NB4 (cell line): ENCODE results near the gene ASCC1.

Experiments
- DNase-seq: peaks from one replicate; pipeline ENCODE4 v3.0.0; 2010; ENCODE audit warnings: low read depth
- H3K4me3 ChIP-seq: one replicate; pipeline ENCODE4 v1.5.1; 2011; ENCODE audit warnings: mild to moderate bottlenecking, low read depth, low read length, moderate library complexity
- CTCF ChIP-seq: IDR thresholded peaks from one replicate; pipeline ENCODE4 v1.5.1; 2012; ENCODE audit warnings: low read depth, low read length
- MAX ChIP-seq: IDR thresholded peaks from 2 replicates; pipeline ENCODE4 v1.6.1; 2011; ENCODE audit warnings: low read depth, low read length
- MYC ChIP-seq: IDR thresholded peaks from 2 replicates; pipeline ENCODE4 v1.6.1; 2011; ENCODE audit warnings: low read depth, low read length
- POLR2A ChIP-seq: IDR thresholded peaks from 2 replicates; pipeline ENCODE4 v1.6.1; 2011; ENCODE audit warnings: mild to moderate bottlenecking; ENCODE audit not compliant: insufficient read length; ENCODE audit errors: extremely low read depth

ASCC1 gene

GRCh38 chr10:72085166-72085565 lies 130.9 kb downstream of the ASCC1 start:
- TF ChIP-seq MYC: no peak
- TF ChIP-seq POLR2A: no peak
- TF ChIP-seq CTCF: no peak
- TF ChIP-seq MAX: no peak
- H3K4me3 ChIP-seq: no peak overlapping the region
- DNase-seq: no peak

- H3K4me3 ChIP-seq: no peak overlapping the region
- no peak for DNase-seq
- TF ChIP-seq CTCF: no peak
- TF ChIP-seq MYC: no peak
- no peak for TF ChIP-seq POLR2A
- TF ChIP-seq MAX: no peak
Measured at GRCh38 chr10:72083790-72084459, 132.2 kb downstream of the ASCC1 start.

- DNase-seq: no peak
- H3K4me3 ChIP-seq: no peak overlapping the region
- TF ChIP-seq POLR2A: no peak
Measured at GRCh38 chr10:72082856-72083789, 133.0 kb downstream of the ASCC1 start.

GRCh38 chr10:72081772-72082590 lies 134.1 kb downstream of the ASCC1 start:
- H3K4me3 ChIP-seq: no peak overlapping the region
- no peak for TF ChIP-seq MYC
- no peak for TF ChIP-seq CTCF
- TF ChIP-seq MAX: no peak
- no peak for TF ChIP-seq POLR2A

GRCh38 chr10:72081210-72081609 lies 134.9 kb downstream of the ASCC1 start:
- no peak for TF ChIP-seq CTCF
- TF ChIP-seq MAX: no peak
- no peak for TF ChIP-seq POLR2A
- no peak for TF ChIP-seq MYC
- DNase-seq: no peak
- no peak overlapping the region for H3K4me3 ChIP-seq

More at GRCh38 chr10:72081772-72082590, 134.1 kb downstream of the ASCC1 start:
- DNase-seq: no peak
